Epithelial cell of umbilical artery (primary cell): ENCODE results near the gene ZNF700. TPM values are rescaled to one million over a fixed set of nuclear protein-coding genes. Genes with fewer than 3 reads are reported as not detected.

ENCODE experiments used
- total RNA-seq: library from RNA; depleted of rRNA; stranded (reverse); fragments of >200 nt; gene quantifications from 2 replicates; pipeline ENCODE4 v1.2.3, GENCODE V29; 2014

The ZNF700 gene
- 4.5 and 6.8 TPM in 2 replicates for total RNA-seq

DNA sequence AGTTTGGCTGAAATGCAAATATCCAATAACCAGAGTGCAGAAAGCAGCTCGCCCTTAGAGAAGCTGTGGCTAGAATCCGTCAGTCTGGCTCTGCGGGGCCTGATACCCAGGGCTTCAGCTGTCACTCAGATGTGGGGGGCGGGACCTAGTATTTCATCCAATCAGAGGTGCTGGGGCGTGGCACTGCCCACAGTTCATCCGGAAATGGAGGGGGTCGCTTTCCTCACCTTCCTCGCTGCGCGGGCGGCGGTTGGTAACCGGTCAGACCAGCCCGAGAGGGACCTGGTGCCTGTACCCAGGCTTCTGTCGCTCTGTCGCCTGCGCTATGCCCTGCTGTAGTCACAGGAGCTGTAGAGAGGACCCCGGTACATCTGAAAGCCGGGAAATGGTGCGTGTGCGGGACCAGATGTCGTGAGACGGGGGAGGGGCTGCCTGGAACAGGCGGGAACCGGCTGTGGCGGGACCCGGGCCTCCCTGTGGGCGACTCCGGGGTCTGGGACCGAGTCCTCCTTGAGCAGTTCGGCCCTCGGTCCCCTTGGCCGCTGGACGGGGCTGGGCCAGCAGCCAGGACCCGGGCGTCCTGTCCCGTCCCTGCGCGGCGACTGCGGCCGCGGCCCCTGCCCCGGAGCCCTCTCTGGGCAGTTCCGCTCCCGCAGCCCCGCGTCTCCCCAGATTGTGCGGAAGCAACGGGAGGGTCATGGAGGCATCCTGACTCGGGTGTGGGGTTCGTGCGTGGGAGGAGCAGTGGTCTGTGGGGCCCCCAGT lies at the start of gene ZNF700:
Gene ZNF700 (plus strand): TSS at position 222 of the 765 bp plus-strand sequence. CDS start 104 bp downstream, at position 326.

DNA sequence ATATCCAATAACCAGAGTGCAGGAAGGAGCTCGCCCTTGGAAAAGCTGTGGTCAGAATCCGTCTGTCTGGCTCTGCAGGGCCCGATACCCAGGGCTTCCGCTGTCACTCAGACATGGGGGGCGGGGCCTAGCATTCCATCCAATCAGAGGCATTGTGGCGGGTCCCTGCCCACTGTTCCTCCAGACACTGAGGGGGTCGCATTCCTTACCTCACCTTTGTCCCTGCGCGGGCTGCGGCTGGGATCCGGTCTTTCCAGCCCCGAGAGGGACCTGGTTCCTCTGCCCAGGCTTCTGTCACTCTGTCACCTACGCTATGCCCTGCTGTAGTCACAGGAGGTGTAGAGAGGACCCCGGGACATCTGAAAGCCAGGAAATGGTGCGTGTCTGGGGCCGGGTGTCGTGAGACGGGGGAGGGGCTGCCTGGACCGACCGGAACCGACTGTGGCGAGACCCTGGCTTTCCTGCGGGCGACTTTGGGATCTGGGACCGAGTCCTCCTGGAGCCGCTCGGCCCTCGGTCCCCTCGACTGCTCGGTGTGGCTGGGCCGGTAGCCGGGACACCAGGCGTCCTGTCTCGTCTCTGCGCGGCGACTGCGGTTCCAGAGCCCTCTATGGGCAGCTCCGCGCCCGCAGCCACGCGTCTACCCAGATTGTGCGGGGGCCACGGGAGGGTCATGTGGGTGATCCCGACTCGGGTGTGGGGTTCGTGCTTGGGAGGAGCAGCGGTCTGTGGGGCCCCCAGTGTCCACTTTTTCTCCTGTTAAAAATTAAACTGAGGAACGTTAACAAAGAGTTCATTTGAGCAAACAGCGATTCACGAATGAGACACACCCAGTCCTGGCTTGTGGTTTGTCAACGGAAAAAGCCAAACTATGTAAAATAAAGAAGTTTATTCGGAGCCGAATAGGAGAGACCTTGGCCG lies 37.0 kb upstream of the ZNF700 start, which contains the start of gene ZNF69:
Gene ZNF69 (plus strand): TSS at position 172 of the 921 bp plus-strand sequence. CDS start 142 bp downstream, at position 314.

GRCh38 chr19:11964858-11965645 lies 40.1 kb downstream of the ZNF700 start, which contains the start of gene ZNF763:
Gene ZNF763, plus strand, starts transcription at chr19:11965040. Its CDS starts 169 bp downstream, at chr19:11965209.

Other genes with a start within 250 kb of the ZNF700 start
- 3.9 and 8.8 TPM in 2 replicates for gene ZNF823, start 186.2 kb upstream of the ZNF700 start, total RNA-seq
- 4.5 and 8.7 TPM in 2 replicates for gene ZNF441, start 158.1 kb upstream of the ZNF700 start, total RNA-seq
- 0.65 and 1.5 TPM in 2 replicates for gene ZNF491, start 126.6 kb upstream of the ZNF700 start, total RNA-seq
- gene ZNF440, start 110.8 kb upstream of the ZNF700 start, total RNA-seq = 5.2 and 7.3 TPM in 2 replicates
- gene ZNF439, start 76.4 kb upstream of the ZNF700 start, total RNA-seq = under 0.01 and 0.15 TPM in 2 replicates
- gene ZNF69, start 37.3 kb upstream of the ZNF700 start, total RNA-seq = 0.91 and 1.9 TPM in 2 replicates
- under 0.01 TPM in 1 of 2 replicates, not detected in the other for gene ZNF763, start 39.9 kb downstream of the ZNF700 start, total RNA-seq
- gene ZNF433, start 110.6 kb downstream of the ZNF700 start, total RNA-seq = 1.7 and 2.6 TPM in 2 replicates
- under 0.01 and 0.15 TPM in 2 replicates for gene ZNF878, start 127.9 kb downstream of the ZNF700 start, total RNA-seq
- gene ZNF844, start 139.6 kb downstream of the ZNF700 start, total RNA-seq = 0.97 and 1.4 TPM in 2 replicates
- gene ZNF20, start 215.2 kb downstream of the ZNF700 start, total RNA-seq = 1.9 and 2.6 TPM in 2 replicates
- gene ZNF625, start 231.6 kb downstream of the ZNF700 start, total RNA-seq = 8.8 and 10.5 TPM in 2 replicates
- 4.2 and 5.2 TPM in 2 replicates for gene ZNF136, start 238.0 kb downstream of the ZNF700 start, total RNA-seq